Measurements from ENCODE around the gene B3GNT5.

B3GNT5 gene

GRCh38 chr3:183317271-183317670 is 64.2 kb downstream of the B3GNT5 start:
- FAIRE-seq (no peak), DNase-seq (ENCODE audit: insufficient read length, low spot score) (no peak)

DNA sequence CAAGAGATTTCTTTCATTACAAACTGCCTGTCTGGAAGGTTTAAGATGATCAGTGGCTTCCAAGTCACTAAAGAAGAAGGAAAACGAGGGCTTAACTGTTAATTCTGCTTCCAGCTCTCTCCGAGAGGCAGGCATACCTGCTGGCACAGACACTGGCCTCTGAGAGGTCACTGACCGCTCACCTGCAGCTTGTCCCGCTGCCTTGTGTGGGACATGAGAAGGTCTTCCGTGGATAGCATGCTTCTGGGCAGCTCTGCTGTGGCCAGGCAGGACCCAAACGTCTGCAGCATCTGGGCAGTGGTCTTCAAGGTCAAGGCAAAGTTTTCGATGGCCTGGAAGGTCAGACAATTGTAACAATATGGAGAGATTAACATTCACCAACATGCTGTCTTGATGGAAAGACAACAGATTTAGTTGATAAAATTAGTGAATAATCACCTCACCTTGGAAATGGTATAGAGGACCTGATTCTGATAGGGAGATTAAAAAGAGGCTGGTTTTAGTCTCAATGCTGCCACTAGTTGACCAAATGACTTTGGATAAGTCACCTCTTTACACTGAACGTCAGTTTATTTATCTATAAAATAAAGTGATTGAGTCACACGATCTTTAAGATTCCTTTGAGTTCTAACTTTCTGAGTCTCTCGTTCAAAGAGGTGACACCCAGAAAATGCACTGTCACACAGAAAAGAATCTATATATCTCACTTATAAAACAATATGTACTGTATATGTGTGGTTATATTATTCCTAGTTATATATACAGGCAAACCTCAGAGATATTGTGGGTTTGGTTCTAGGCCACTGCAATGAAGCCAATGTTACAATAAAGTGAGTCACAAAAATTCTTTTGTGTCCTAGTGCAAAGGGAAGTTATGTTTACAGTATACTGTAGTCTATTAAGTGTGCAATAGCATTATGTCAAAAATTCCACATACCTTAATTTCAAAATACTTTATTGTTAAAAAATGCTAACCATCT is 65.1 kb downstream of the B3GNT5 start:
- DNase-seq (ENCODE audit: insufficient read length, low spot score): no peak
- FAIRE-seq: no peak

GRCh38 chr3:183318877-183319276 is 65.8 kb downstream of the B3GNT5 start:
- FAIRE-seq (no peak), DNase-seq (ENCODE audit: insufficient read length, low spot score) (no peak)

DNA sequence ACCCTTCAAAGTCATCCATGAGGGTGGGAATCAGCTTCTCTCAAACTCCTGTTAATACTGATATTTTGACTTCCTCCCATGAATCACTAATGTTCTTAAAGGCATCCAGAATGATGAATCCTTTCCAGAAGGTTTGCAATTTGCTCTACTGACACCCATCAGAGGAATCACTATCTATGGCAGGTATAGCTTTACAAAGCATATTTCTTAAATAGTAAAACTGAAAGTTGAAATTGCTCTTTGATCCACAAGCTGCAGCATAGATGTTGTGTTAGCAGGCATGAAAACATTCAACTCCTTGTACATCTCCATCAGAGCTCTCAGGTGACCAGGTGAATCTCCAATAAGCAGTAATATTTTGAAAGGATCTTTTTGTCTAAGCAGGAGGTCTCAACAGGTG is 66.3 kb downstream of the B3GNT5 start:
- FAIRE-seq (no peak), DNase-seq (ENCODE audit: insufficient read length, low spot score) (no peak)
